K562 (cell line): ENCODE measurements around the gene CFAP58. TPM values are rescaled to one million over a fixed set of nuclear protein-coding genes. Genes with fewer than 3 reads are reported as not detected.
A peak's percentile ranks its signal among the peaks of the same experiment; 100 is the strongest.

Experiments used
- ATF1 ChIP-seq, 2 experiments: fragments of 450-650 bp in 1 of 2; IDR thresholded peaks; 2 replicates each; pipeline ENCODE4 v1.6.1; 2016; ENCODE audit warnings: missing compliant biosample characterization in 1 of 2, missing genetic modification characterization in 1 of 2
- DPF2 ChIP-seq: fragments of 450-650 bp; IDR thresholded peaks from 2 replicates; pipeline ENCODE4 v1.6.1; 2016
- ESRRA ChIP-seq: fragments of 450-650 bp; IDR thresholded peaks from 2 replicates; pipeline ENCODE4 v1.6.1; 2014; ENCODE audit warnings: low read depth, mild to moderate bottlenecking, moderate library complexity, borderline replicate concordance
- HDAC2 ChIP-seq: fragments of 450-650 bp; IDR thresholded peaks from 2 replicates; pipeline ENCODE4 v1.6.1; 2016; ENCODE audit warnings: mild to moderate bottlenecking
- HDAC3 ChIP-seq: fragments of 450-650 bp; IDR thresholded peaks from 2 replicates; pipeline ENCODE4 v1.6.1; 2018; ENCODE audit warnings: borderline replicate concordance, mild to moderate bottlenecking, moderate library complexity; ENCODE audit not compliant: partially characterized antibody
- MTA1 ChIP-seq: fragments of 450-650 bp; IDR thresholded peaks from 2 replicates; pipeline ENCODE4 v1.6.1; 2017; ENCODE audit warnings: borderline replicate concordance
- NCOR1 ChIP-seq: fragments of 450-650 bp; IDR thresholded peaks from 2 replicates; pipeline ENCODE4 v1.6.1; 2016; ENCODE audit warnings: mild to moderate bottlenecking, moderate library complexity
- POLR2H ChIP-seq: IDR thresholded peaks from 2 replicates; pipeline ENCODE4 v1.6.1; 2016; ENCODE audit warnings: missing genetic modification characterization, low read depth, mild to moderate bottlenecking, control low read depth, missing compliant biosample characterization, moderate library complexity
- SNIP1 ChIP-seq: fragments of 450-650 bp; IDR thresholded peaks from 2 replicates; pipeline ENCODE4 v1.7.1; 2017; ENCODE audit warnings: low read depth, mild to moderate bottlenecking
- TGIF2 ChIP-seq: sonication (generic); formaldehyde crosslinking; IDR thresholded peaks from 2 replicates; pipeline ENCODE4 v1.8.1; 2022; ENCODE audit warnings: mild to moderate bottlenecking, missing genetic modification reagents, moderate library complexity
- ZNF589 ChIP-seq: fragments of 200-800 bp; sonication (Bioruptor generic); IDR thresholded peaks from 2 replicates; pipeline ENCODE4 v1.6.1; 2016; ENCODE audit warnings: low read depth, missing genetic modification characterization, missing compliant biosample characterization
- polyA plus RNA-seq, 8 experiments: library from polyadenylated mRNA; depleted of rRNA in 4 of 8; stranded (reverse) in 5 of 8; unstranded in 3 of 8; fragments of >200 nt; fragmentation: Nextera tagmentation in 2 of 8; fragmentation: Illumina TruSeq in 1 of 8; extraction: Ambion mirVana in 2 of 8; extraction: Trizol in 1 of 8; gene quantifications; 2 replicates each; pipeline versions ENCODE4 v1.2.1 to v1.2.3, GENCODE V29; 2011 to 2014; ENCODE audit warnings: inconsistent platforms in 1 of 8, missing spikeins in 1 of 8
- total RNA-seq, 7 experiments: library from RNA; depleted of rRNA in 6 of 7; stranded (reverse); fragments of >200 nt in 6 of 7; fragmentation: Illumina TruSeq in 2 of 7; extraction: Trizol in 2 of 7; gene quantifications; 2 replicates each; pipeline versions ENCODE4 v1.2.1 to v1.2.3, GENCODE V29; 2011 to 2021; ENCODE audit warnings: low replicate concordance in 1 of 7
- TF ChIP-seq, protein P1 (sequence below): fragments of 250-450 bp; sonication (Bioruptor Pico); IDR thresholded peaks from 2 replicates; pipeline ENCODE4 v1.5.0; 2021
- TF ChIP-seq, protein P2 (sequence below): fragments of 450-650 bp; formaldehyde crosslinking; IDR thresholded peaks from 2 replicates; pipeline ENCODE4 v1.4.0; 2020; ENCODE audit warnings: mild to moderate bottlenecking
- TF ChIP-seq, protein P3 (sequence below), 2 experiments: fragments of 450-650 bp in 1 of 2; sonication (generic) in 1 of 2; formaldehyde crosslinking in 1 of 2; IDR thresholded peaks; 2 replicates each; pipeline versions ENCODE4 v1.7.1 to v1.9.0; 2016 to 2022; ENCODE audit warnings: inconsistent platforms in 1 of 2, mild to moderate bottlenecking in 1 of 2, missing genetic modification reagents in 1 of 2
- TF ChIP-seq, protein P4 (sequence below): sonication (generic); formaldehyde crosslinking; IDR thresholded peaks from 2 replicates; pipeline ENCODE4 v1.8.0; 2022; ENCODE audit warnings: missing genetic modification reagents, mild to moderate bottlenecking, moderate library complexity, borderline replicate concordance

Gene CFAP58
- total and polyA plus RNA-seq, 9 of the 15 experiments (the other 6 are each of a cell fraction or from before 2014, with no cell fraction given): 0.08 to 2.0 (median 0.71) TPM

DNA sequence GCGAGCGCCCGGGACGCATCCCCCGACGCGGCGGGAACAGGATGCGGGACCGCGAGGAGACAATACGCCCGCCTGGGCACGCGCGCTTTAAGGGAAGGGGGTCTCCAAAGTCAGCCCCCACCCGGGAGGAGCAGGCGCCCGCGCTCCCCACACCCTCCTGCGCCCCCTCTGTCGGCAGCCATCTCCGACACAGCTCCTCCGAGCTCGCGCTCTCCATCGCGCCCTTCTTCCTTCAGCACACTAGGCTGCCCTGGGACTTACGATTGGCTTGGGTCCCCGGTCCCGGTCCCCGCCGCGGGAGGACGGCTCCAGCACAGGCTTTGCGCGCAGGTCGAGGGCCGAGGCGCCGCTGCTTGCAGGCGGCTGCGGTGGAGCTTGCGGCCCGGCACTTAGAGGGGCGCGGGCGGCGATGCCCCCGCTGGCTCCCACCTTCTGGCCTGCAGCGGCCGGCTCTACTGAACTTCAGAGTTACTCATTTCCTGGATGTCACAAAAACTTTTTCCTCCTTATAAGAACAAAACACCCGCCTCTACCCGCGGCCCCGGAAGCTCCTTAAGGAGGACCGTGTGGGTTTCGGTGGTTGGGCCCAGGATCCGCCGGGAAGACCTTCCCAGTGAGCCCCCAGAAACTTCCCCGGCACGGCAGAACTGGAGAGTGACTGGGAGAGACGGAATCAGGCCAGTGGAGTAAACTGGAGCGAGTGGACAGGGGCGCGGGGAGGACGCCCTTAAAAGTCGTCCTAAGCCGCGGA, 15.5 kb upstream of the CFAP58 start, which contains the start of gene ITPRIP (continued):
- peak; percentile 55 for TF ChIP-seq POLR2H (tag)
- TF ChIP-seq, protein P1, sequence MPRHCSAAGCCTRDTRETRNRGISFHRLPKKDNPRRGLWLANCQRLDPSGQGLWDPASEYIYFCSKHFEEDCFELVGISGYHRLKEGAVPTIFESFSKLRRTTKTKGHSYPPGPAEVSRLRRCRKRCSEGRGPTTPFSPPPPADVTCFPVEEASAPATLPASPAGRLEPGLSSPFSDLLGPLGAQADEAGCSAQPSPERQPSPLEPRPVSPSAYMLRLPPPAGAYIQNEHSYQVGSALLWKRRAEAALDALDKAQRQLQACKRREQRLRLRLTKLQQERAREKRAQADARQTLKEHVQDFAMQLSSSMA (CRISPR knock-in tag): no peak
- TF ChIP-seq SNIP1: no peak
- TF ChIP-seq ZNF589 (CRISPR knock-in tag): no peak
- 0 out of 2 replicates have a peak, but pooled peaks have one; percentile 24 for TF ChIP-seq ESRRA
- TF ChIP-seq, protein P2, sequence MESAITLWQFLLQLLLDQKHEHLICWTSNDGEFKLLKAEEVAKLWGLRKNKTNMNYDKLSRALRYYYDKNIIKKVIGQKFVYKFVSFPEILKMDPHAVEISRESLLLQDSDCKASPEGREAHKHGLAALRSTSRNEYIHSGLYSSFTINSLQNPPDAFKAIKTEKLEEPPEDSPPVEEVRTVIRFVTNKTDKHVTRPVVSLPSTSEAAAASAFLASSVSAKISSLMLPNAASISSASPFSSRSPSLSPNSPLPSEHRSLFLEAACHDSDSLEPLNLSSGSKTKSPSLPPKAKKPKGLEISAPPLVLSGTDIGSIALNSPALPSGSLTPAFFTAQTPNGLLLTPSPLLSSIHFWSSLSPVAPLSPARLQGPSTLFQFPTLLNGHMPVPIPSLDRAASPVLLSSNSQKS (CRISPR knock-in tag): no peak
- no peak for TF ChIP-seq TGIF2 (CRISPR knock-in tag)
- 0 out of 2 replicates have a peak, but pooled peaks have one; percentile 46 for TF ChIP-seq DPF2
- TF ChIP-seq, protein P3, sequence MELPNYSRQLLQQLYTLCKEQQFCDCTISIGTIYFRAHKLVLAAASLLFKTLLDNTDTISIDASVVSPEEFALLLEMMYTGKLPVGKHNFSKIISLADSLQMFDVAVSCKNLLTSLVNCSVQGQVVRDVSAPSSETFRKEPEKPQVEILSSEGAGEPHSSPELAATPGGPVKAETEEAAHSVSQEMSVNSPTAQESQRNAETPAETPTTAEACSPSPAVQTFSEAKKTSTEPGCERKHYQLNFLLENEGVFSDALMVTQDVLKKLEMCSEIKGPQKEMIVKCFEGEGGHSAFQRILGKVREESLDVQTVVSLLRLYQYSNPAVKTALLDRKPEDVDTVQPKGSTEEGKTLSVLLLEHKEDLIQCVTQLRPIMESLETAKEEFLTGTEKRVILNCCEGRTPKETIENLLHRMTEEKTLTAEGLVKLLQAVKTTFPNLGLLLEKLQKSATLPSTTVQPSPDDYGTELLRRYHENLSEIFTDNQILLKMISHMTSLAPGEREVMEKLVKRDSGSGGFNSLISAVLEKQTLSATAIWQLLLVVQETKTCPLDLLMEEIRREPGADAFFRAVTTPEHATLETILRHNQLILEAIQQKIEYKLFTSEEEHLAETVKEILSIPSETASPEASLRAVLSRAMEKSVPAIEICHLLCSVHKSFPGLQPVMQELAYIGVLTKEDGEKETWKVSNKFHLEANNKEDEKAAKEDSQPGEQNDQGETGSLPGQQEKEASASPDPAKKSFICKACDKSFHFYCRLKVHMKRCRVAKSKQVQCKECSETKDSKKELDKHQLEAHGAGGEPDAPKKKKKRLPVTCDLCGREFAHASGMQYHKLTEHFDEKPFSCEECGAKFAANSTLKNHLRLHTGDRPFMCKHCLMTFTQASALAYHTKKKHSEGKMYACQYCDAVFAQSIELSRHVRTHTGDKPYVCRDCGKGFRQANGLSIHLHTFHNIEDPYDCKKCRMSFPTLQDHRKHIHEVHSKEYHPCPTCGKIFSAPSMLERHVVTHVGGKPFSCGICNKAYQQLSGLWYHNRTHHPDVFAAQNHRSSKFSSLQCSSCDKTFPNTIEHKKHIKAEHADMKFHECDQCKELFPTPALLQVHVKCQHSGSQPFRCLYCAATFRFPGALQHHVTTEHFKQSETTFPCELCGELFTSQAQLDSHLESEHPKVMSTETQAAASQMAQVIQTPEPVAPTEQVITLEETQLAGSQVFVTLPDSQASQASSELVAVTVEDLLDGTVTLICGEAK (IDR thresholded peaks at IDR 0.05): peak; percentile 18; the same call in 1 of the 2 replicates
- TF ChIP-seq, protein P3 (CRISPR knock-in tag; IDR thresholded peaks at IDR 0.05): no peak
- TF ChIP-seq, protein P4, sequence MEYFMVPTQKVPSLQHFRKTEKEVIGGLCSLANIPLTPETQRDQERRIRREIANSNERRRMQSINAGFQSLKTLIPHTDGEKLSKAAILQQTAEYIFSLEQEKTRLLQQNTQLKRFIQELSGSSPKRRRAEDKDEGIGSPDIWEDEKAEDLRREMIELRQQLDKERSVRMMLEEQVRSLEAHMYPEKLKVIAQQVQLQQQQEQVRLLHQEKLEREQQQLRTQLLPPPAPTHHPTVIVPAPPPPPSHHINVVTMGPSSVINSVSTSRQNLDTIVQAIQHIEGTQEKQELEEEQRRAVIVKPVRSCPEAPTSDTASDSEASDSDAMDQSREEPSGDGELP (CRISPR knock-in tag): peak; percentile 34; the same call in 1 of the 2 replicates
- TF ChIP-seq MTA1: peak; percentile 29; the same call in 1 of the 2 replicates
- peak; percentile 60 for TF ChIP-seq NCOR1
- no peak for TF ChIP-seq ATF1 (CRISPR knock-in tag; IDR thresholded peaks at IDR 0.05)
- peak; percentile 34; the same call in 1 of the 2 replicates for TF ChIP-seq ATF1 (tag; IDR thresholded peaks at IDR 0.05)
- 0 out of 2 replicates have a peak, but pooled peaks have one; percentile 30 for TF ChIP-seq HDAC2
- peak; percentile 49 for TF ChIP-seq HDAC3
